GM12878 (cell line): ENCODE results near the gene USP34.

Experiments used
- CTCF ChIP-seq, 3 experiments: IDR thresholded peaks in 2 of 3; conservative IDR thresholded peaks in 1 of 3; 2 replicates each; pipeline ENCODE4 v1.5.1; 2011; ENCODE audit warnings: low read depth in 3 of 3, low read length in 3 of 3, mild to moderate bottlenecking in 3 of 3, control low read depth in 2 of 3, moderate library complexity in 2 of 3, inconsistent platforms in 1 of 3, mixed read lengths in 1 of 3; ENCODE audit not compliant: control insufficient read depth in 2 of 3, insufficient read depth in 1 of 3; ENCODE audit errors: extremely low read depth in 1 of 3
- HDAC2 ChIP-seq: fragments of 200-600 bp; sonication (generic); IDR thresholded peaks from 2 replicates; pipeline ENCODE4 v1.6.1; 2017
- POLR2A ChIP-seq: IDR thresholded peaks from 2 replicates; pipeline ENCODE4 v1.6.1; 2011; ENCODE audit warnings: low read depth, mild to moderate bottlenecking, low read length
- POLR2AphosphoS5 ChIP-seq: IDR thresholded peaks from 2 replicates; pipeline ENCODE4 v1.6.1; 2011; ENCODE audit warnings: mild to moderate bottlenecking, low read length, inconsistent platforms
- RAD21 ChIP-seq: IDR thresholded peaks from 2 replicates; pipeline ENCODE4 v1.6.1; 2011; ENCODE audit warnings: mild to moderate bottlenecking, low read depth, low read length, moderate library complexity; ENCODE audit not compliant: insufficient read depth
- REST ChIP-seq: IDR thresholded peaks from 2 replicates; pipeline ENCODE4 v1.6.1; 2012; ENCODE audit warnings: mild to moderate bottlenecking, low read depth, low read length
- SMC3 ChIP-seq: IDR thresholded peaks from 2 replicates; pipeline ENCODE4 v1.6.1; 2011; ENCODE audit warnings: low read length, improper control_type of control experiment, borderline replicate concordance
- YY1 ChIP-seq: IDR thresholded peaks from 2 replicates; pipeline ENCODE4 v1.6.1; 2011; ENCODE audit warnings: low read depth, mild to moderate bottlenecking, low read length

DNA sequence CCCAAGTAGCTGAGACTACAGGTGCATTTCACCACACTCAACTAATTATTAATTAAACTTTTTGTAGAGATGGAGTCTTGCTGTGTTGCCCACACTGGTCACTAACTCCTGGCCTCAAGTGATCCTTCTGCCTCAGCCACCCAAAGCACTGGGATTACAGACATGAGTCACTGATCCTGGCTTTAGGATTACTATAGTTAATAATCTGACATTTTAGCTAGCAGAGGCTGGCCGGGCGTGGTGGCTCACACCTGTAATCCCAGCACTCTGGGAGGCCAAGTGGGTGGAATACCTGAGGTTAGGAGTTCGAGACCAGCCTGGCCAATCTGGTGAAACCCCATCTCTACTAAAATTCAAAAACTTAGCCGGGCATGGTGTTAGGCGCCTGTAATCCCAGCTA, 39.5 kb downstream of the USP34 start:
- TF ChIP-seq SMC3 (no peak), CTCF (IDR thresholded peaks at IDR 0.05 in 2 of 3, conservative IDR thresholded peaks at IDR 0.05 in 1 of 3; ENCODE audit: control insufficient read depth in 2 of 3, extremely low read depth in 1 of 3, insufficient read depth in 1 of 3, low read depth in 3 of 3, low read length in 3 of 3) (no peak), HDAC2 (no peak), POLR2A (no peak), RAD21 (no peak), YY1 (no peak), REST (no peak), POLR2AphosphoS5 (no peak)
